B cell (primary cell): ENCODE results near the gene DYNLT1. TPM values are rescaled to one million over a fixed set of nuclear protein-coding genes. Genes with fewer than 3 reads are reported as not detected.

Source experiments
- ATAC-seq: fragments of 200-7000 bp; cut with Tn5 transposase; one replicate; pipeline ENCODE4 v1.10.0; 2021; ENCODE audit warnings: low read depth, mild to moderate bottlenecking, moderate number of reproducible peaks, moderate library complexity
- CTCF ChIA-PET: fragments of 350-600 bp; sonication (Branson Sonifier 250); formaldehyde crosslinking; loops from one replicate; lab custom pipeline; 2021; ENCODE audit warnings: antibody characterized with exemption, inconsistent platforms; lab: Charles Lee
- POLR2A ChIA-PET: fragments of 350-600 bp; sonication (Branson Sonifier 250); formaldehyde crosslinking; loops from one replicate; lab custom pipeline; 2021; ENCODE audit warnings: antibody characterized with exemption; lab: Charles Lee
- DNase-seq: peaks from one replicate; pipeline ENCODE4 v3.0.0; 2013
- H2AFZ ChIP-seq: 2 replicates; pipeline ENCODE4 v1.6.1; 2012; ENCODE audit warnings: mild to moderate bottlenecking, low read depth, low read length; ENCODE audit not compliant: insufficient read depth, poor library complexity, severe bottlenecking
- H3K27ac ChIP-seq, 2 donors: 1 replicate in 1 of 2; 2 replicates in 1 of 2; pipeline ENCODE4 v1.5.1; 2012 to 2013; ENCODE audit warnings: low read length in 2 of 2, mild to moderate bottlenecking in 2 of 2, moderate library complexity in 1 of 2
- H3K27me3 ChIP-seq, 4 experiments: fragments of 200-600 bp in 1 of 4; sonication (generic) in 1 of 4; replicated peaks in 1 of 4; 1 replicate in 2 of 4; 2 replicates in 2 of 4; pipeline versions ENCODE4 v1.6.1 to v1.7.0; 2013 to 2016; ENCODE audit warnings: low read length in 3 of 4, mild to moderate bottlenecking in 2 of 4, mixed read lengths in 1 of 4, moderate library complexity in 1 of 4; ENCODE audit not compliant: insufficient read depth in 4 of 4, control insufficient read depth in 3 of 4; ENCODE audit errors: control extremely low read depth in 1 of 4
- H3K36me3 ChIP-seq, 2 experiments: replicated peaks in 1 of 2; 1 replicate in 1 of 2; 2 replicates in 1 of 2; pipeline versions ENCODE4 v1.6.1 to v1.7.1; 2013; ENCODE audit warnings: low read length in 1 of 2; ENCODE audit not compliant: insufficient read depth in 2 of 2, control insufficient read depth in 1 of 2; ENCODE audit errors: control extremely low read depth in 1 of 2, extremely low read depth in 1 of 2
- H3K4me1 ChIP-seq, 2 donors: fragments of 200-600 bp in 1 of 2; sonication (generic) in 1 of 2; 1 replicate in 1 of 2; 2 replicates in 1 of 2; pipeline versions ENCODE4 v1.5.1 to v1.6.1; 2013 to 2017; ENCODE audit warnings: low read length in 2 of 2; ENCODE audit not compliant: control insufficient read depth in 2 of 2, insufficient read depth in 2 of 2
- H3K4me2 ChIP-seq: replicated peaks from 2 replicates; pipeline ENCODE3; 2012; ENCODE audit warnings: mild to moderate bottlenecking, low read depth, low read length; ENCODE audit not compliant: poor library complexity, severe bottlenecking
- H3K4me3 ChIP-seq, 5 experiments: fragments of 200-600 bp in 1 of 5; sonication (generic) in 1 of 5; 1 replicate in 3 of 5; 2 replicates in 2 of 5; pipeline versions ENCODE4 v1.5.1 to v1.7.0; 2011 to 2016; ENCODE audit warnings: low read length in 4 of 5, mild to moderate bottlenecking in 4 of 5, low read depth in 2 of 5, control low read depth in 1 of 5, moderate library complexity in 1 of 5; ENCODE audit not compliant: insufficient read depth in 1 of 5; ENCODE audit errors: control extremely low read depth in 1 of 5, extremely low read depth in 1 of 5
- H3K79me2 ChIP-seq: fragments of 200-600 bp; sonication (generic); one replicate; pipeline ENCODE4 v1.6.0; 2016; ENCODE audit warnings: low read length; ENCODE audit not compliant: control insufficient read depth, insufficient read depth
- H3K9ac ChIP-seq: fragments of 200-600 bp; sonication (generic); 2 replicates; pipeline ENCODE4 v1.6.1; 2017; ENCODE audit warnings: mild to moderate bottlenecking, low read length, moderate library complexity
- H3K9me3 ChIP-seq, 3 donors: one replicate each; pipeline versions ENCODE4 v1.6.1 to v1.7.1; 2013; ENCODE audit warnings: low read length in 2 of 3; ENCODE audit not compliant: control insufficient read depth in 2 of 3, insufficient read depth in 1 of 3; ENCODE audit errors: control extremely low read depth in 1 of 3
- H4K20me1 ChIP-seq: 2 replicates; pipeline ENCODE4 v1.6.0; 2012; ENCODE audit warnings: mild to moderate bottlenecking, low read length; ENCODE audit not compliant: insufficient read depth, control insufficient read depth, poor library complexity, severe bottlenecking
- H3K27ac Mint-ChIP-seq: one replicate; pipeline ENCODE4 v1.8.0; 2021; ENCODE audit warnings: mixed read lengths
- H3K27me3 Mint-ChIP-seq: one replicate; pipeline ENCODE4 v1.8.0; 2021; ENCODE audit warnings: mixed read lengths
- H3K4me1 Mint-ChIP-seq: one replicate; pipeline ENCODE4 v1.8.0; 2021; ENCODE audit warnings: mixed read lengths
- H3K4me3 Mint-ChIP-seq: one replicate; pipeline ENCODE4 v1.8.0; 2021; ENCODE audit warnings: mixed read lengths
- H3K9me3 Mint-ChIP-seq: one replicate; pipeline ENCODE4 v1.8.0; 2022; ENCODE audit warnings: mixed read lengths; ENCODE audit not compliant: insufficient read depth
- EZH2 ChIP-seq: IDR thresholded peaks from 2 replicates; pipeline ENCODE4 v1.6.1; 2012; ENCODE audit warnings: borderline replicate concordance, low read depth, mild to moderate bottlenecking, moderate library complexity, low read length; ENCODE audit not compliant: insufficient read depth, poor library complexity, severe bottlenecking
- WGBS: methylation state at CpG from one replicate; pipeline ENCODE4 v1.1.5; 2013; ENCODE audit warnings: missing lambda C conversion rate; ENCODE audit not compliant: insufficient coverage; 5-methylcytosine and 5-hydroxymethylcytosine counted together
- intact Hi-C: fragments of 100-400 bp; cut with micrococcal nuclease; formaldehyde crosslinking; loops from one replicate; pipeline ENCODE4 v1.10.0; 2022
- polyA plus RNA-seq: library from polyadenylated mRNA; depleted of rRNA; stranded (reverse); fragments of >200 nt; gene quantifications from 2 replicates; pipeline ENCODE4 v1.2.3, GENCODE V29; 2012
- total RNA-seq, 2 donors: library from RNA; stranded (reverse); fragments of 120-200 nt in 1 of 2; gene quantifications; 1 replicate in 1 of 2; 2 replicates in 1 of 2; pipeline versions ENCODE4 v1.2.3 to v1.2.4, GENCODE V29; 2013 to 2022
- TF ChIP-seq, protein P1 (sequence below): fragments of 200-600 bp; IDR thresholded peaks from one replicate; pipeline ENCODE4 v1.8.0; 2022; ENCODE audit warnings: antibody characterized with exemption, mild to moderate bottlenecking

Gene DYNLT1
- total and polyA plus RNA-seq, 2 donors (not counting 1 experiment from before 2014, with no cell fraction given) = 34.8 to 62.6 TPM

GRCh38 chr6:158667360-158667981 is 22.9 kb upstream of the DYNLT1 start:
- no peak for TF ChIP-seq EZH2
- TF ChIP-seq, protein P1, sequence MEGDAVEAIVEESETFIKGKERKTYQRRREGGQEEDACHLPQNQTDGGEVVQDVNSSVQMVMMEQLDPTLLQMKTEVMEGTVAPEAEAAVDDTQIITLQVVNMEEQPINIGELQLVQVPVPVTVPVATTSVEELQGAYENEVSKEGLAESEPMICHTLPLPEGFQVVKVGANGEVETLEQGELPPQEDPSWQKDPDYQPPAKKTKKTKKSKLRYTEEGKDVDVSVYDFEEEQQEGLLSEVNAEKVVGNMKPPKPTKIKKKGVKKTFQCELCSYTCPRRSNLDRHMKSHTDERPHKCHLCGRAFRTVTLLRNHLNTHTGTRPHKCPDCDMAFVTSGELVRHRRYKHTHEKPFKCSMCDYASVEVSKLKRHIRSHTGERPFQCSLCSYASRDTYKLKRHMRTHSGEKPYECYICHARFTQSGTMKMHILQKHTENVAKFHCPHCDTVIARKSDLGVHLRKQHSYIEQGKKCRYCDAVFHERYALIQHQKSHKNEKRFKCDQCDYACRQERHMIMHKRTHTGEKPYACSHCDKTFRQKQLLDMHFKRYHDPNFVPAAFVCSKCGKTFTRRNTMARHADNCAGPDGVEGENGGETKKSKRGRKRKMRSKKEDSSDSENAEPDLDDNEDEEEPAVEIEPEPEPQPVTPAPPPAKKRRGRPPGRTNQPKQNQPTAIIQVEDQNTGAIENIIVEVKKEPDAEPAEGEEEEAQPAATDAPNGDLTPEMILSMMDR = no peak
- ATAC-seq (peak; percentile 54), DNase-seq (peak; percentile 47)
- POLR2A ChIA-PET = interaction anchor here (0.5 kb wide), 1 partner anchor 147 kb away, joined by 3 read pairs; no protein-coding TSS in a partner anchor
- 88% methylated on average over 3 of the region's 8 CpGs for WGBS
- Histone ChIP-seq H3K27me3 (peaks cover 0 to 13% (median 3%) of the 10 kb centered on the region in 4 experiments), H3K9me3 (no peaks in the 10 kb centered on the region), H3K9ac (no peak overlapping the region), H3K27ac (peak overlapping the region in 1 of 2 donors; percentile 24), H4K20me1 (no peaks in the 10 kb centered on the region), H3K79me2 (no peaks in the 10 kb centered on the region), H3K4me1 (peaks cover 16 to 29% of the 10 kb centered on the region in 2 donors), H3K36me3 (no peaks in the 10 kb centered on the region), H3K4me3 (no peak overlapping the region), H3K4me2 (peak overlapping the region; percentile 17), H2AFZ (no peak overlapping the region)
- Mint-ChIP-seq H3K4me3 (peak overlapping the region; percentile 5), H3K27me3 (peaks cover 5% of the 10 kb centered on the region), H3K9me3 (no peaks in the 10 kb centered on the region), H3K4me1 (peaks cover 16% of the 10 kb centered on the region), H3K27ac (peak overlapping the region; percentile 70)
- intact Hi-C loops = no loop called here
- CTCF ChIA-PET = interaction anchor here (0.8 to 1.6 kb wide), 2 partner anchors 24 kb away, joined by 3 to 4 read pairs; no protein-coding TSS in a partner anchor
